GM21526 (cell line): ENCODE measurements around the gene NANOS3.
A peak's percentile ranks its signal among the peaks of the same experiment; 100 is the strongest.

ENCODE experiments used
- ATAC-seq: cut with Tn5 transposase; IDR thresholded peaks from one replicate; pipeline ENCODE4 v1.9.1; 2021; ENCODE audit warnings: moderate library complexity; ENCODE audit not compliant: unreplicated experiment, low FRiP score

NANOS3 gene

DNA sequence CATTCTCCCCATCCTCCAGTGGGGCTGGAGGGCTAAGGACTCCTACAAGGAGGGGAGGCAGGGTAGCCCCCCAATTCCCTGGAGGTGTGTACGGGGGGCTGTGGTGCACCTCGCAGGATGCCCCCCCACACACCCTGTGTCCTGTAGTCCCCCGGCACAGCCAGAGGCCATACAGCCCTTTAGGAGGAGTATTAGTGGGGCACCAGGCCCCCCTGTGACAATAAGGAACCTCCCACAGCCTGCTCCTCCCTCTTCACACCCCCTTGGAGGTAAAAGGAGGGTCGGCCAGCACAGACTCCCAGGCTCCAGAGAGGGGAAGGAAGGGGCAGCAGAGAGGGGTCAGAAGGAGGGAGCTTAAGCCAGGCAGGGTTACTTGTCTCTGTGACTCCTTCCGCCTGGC is at the start of gene NANOS3:
Gene NANOS3, plus strand, starts transcription at position 301 of the 400 bp plus-strand sequence. CDS start 115 bp downstream, outside the sequence.
- no peak for ATAC-seq

DNA sequence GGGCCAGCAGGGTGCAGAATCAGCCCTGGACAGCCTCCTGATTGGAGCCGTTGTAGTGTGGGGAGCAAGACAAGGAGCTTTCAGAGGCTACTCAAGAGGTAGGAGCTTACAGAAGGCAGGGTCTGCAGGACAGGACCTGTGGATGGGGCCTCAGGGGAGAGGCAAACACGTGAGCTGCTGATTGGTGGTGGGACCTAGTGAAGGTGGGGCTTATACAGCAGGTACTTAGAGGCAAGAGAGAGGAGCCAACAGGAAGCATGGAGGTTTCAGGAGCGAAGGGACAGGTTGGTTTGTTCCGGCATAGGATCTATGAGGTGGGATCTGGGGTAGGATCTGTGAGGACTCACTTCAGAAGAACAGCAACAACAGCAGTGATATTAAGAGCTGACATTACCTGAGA is 49.3 kb upstream of the NANOS3 start:
- no peak for ATAC-seq

- no peak for ATAC-seq
Observed at GRCh38 chr19:13830114-13830740, 46.7 kb upstream of the NANOS3 start.

DNA sequence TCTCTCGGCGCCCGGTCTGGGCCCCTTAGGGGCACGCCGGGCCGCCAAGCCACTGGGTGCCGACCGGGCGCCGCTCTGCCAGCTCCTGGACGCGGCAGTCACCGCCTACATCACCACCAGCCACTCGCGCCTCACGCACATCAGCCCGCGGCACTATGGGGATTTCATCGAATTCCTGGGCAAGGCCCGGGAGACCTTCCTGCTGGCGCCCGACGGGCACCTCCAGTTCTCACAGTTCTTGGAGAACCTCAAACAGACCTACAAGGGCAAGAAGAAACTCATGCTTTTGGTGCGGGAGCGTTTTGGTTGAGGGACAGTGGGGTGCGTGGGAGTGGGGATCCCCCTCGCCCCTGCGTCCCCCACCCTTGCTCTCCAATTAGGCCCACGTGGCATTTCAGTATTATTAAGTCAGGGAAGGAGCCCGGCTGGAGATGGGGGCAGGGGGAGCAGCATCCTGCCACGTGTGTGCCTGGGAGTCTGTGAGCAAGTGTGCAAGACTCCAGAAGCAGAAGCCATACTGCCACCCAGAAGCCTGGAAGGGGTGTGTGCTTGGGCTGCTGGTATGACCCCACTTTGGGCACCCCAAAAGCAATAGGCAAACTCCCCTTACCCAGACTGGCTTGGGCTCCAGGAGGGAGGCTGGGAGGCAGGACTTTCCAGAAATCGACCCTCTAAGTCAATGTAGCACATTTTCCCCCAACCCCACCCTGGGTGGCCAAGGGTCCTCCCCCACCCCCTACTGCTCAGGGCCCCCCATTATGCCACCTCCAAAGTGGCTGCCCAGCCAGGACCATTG is 46.0 kb upstream of the NANOS3 start:
- no peak for ATAC-seq

DNA sequence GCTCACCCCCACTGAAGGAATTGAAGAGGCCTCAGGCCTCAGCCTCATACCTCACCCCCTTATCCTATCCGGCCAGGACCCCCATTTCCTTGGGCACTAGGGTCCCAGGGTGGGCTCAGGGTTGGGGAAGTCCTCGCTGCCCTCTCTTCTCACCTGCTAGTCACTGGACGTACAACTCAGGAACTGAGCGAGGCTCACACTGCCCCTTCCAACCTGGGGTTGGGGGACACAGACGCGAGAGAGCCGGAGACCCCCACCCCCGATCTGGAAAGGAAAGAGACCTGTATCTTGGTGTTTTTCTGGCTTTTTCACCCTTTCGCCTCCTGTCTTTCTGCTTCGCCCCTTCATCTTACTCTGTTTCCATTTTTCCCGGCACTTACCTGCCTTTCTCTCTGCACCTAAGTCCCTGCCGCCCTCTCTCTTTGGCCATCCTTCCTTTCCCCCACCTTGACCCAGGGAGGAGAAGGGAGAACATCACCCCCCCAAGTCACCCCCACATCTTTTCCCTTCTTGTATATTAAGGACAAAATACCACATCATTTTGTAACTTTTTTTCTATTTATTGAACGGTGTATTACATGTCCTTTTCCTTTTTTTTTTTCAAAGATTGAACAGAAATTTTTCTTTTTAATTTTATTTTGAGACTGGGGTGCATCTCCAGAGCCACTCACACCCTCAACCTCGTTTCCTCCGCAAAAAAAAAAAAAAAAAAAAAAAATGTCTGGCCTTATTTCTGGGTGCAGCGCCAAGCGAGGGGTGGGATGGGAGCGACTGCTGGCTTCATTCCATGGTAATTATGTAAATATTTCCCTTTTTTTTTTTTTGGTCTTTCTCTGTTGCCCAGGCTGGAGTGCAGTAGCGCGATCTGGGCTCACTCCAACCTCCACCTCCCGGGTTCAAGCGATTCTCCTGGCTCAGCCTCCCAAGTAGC is 45.1 kb upstream of the NANOS3 start:
- ATAC-seq: no peak

- peak; percentile 78 for ATAC-seq
Observed at GRCh38 chr19:13833330-13834243, 43.3 kb upstream of the NANOS3 start.

GRCh38 chr19:13834244-13835069 is 42.5 kb upstream of the NANOS3 start:
- no peak for ATAC-seq

GRCh38 chr19:13835791-13836723 is 40.9 kb upstream of the NANOS3 start:
- ATAC-seq: no peak

DNA sequence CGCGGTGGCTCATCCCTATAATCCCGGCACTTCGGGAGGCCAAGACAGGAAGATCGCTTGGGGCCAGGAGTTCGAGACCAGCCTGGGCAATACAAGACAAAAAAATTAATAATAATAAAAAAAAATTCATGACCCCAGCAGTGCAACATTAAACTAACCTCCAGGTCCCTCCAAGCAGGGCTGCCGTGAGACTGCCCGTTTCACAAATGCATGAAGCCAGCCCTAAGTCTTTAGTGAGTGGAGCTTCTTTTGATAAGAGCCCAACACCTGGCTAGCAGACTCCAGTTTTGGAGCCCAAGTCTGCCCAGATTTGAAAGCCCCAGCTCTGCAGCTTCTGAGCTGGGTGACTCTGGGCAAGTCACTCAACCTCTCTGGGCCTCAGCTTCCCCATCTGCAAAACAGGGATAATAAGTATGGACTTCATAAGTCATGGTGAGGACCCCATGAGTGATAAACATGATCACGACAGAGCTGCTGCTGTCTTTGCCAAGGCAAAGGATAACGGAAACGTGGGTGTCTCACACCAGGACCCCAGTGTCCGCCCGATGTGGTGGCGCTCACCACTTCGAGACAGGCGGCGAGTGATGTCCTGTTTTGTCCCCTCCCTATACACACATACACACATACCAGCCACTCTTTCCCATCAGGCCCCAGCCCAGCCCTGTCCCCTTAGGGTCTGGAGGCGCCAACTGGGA is 38.4 kb upstream of the NANOS3 start:
- ATAC-seq: no peak

GRCh38 chr19:13839130-13839937 is 37.6 kb upstream of the NANOS3 start:
- no peak for ATAC-seq

- no peak for ATAC-seq
Observed at GRCh38 chr19:13839938-13840304, 37.0 kb upstream of the NANOS3 start.

- no peak for ATAC-seq
Observed at GRCh38 chr19:13840305-13841085, 36.4 kb upstream of the NANOS3 start.

- ATAC-seq: no peak
Observed at GRCh38 chr19:13841086-13841961, 35.6 kb upstream of the NANOS3 start.

DNA sequence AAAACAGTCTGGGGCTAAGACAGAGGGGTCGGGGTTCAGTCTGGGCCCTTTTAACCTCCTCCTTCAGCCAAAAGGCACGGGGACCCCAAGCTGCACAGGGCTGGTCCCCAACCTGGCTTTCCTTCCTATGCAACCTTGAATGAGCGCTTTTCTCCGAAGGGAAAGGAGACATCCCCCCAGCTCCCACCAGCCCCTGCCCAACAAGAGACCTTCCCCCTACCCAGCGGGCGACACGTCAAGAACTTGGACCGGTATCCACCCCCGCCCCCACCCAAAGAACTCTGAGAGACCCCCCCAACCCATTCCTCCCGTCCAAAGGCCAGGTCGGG is 35.0 kb upstream of the NANOS3 start:
- no peak for ATAC-seq
